ENCODE results near the gene ZNF106. TPM values are rescaled to one million over a fixed set of nuclear protein-coding genes. Genes with fewer than 3 reads are reported as not detected.

Gene ZNF106
- total RNA-seq, 1 experiment from 2014 or later = 25.8 TPM

DNA sequence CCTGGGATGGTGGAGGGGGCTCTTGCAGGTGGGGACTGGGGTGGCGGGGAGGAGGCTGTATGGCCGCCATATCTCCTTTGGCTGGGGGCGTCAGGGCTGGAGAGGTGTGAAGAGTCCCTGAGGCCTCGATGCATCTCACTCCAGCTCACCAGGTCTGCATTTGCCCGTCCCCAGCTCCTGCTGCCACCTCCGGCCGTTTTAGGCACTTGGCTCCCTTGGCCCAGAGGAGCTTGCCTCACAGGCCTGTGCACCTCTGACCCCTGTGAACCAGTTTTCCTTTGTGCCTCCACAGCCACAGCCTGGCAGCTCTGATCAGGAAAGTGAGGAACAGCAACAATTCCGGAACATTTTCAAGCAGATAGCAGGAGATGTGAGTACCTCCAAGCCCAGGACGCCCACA lies 81.9 kb downstream of the ZNF106 start:
- DNase-seq (ENCODE audit: low read depth) = no peak

DNA sequence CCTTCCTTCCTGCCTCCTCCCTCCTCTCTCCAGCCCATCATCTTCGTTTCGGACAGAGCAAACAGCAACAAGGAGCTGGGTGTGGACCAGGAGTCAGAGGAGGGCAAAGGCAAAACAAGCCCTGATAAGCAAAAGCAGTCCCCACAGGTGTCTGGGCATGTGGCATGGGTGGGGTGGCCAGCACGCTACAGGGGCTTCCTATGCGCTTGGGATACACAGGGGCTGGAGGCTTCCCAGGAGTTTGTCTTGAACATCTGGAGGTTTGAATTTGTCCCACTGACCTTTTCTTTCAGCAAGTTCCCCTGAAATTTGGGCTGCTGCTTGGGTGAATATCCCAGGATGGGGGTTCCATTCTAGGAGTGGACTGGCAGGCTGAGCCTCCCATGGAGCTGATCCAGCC lies 82.8 kb downstream of the ZNF106 start:
- DNase-seq (ENCODE audit: low read depth) = no peak

DNA sequence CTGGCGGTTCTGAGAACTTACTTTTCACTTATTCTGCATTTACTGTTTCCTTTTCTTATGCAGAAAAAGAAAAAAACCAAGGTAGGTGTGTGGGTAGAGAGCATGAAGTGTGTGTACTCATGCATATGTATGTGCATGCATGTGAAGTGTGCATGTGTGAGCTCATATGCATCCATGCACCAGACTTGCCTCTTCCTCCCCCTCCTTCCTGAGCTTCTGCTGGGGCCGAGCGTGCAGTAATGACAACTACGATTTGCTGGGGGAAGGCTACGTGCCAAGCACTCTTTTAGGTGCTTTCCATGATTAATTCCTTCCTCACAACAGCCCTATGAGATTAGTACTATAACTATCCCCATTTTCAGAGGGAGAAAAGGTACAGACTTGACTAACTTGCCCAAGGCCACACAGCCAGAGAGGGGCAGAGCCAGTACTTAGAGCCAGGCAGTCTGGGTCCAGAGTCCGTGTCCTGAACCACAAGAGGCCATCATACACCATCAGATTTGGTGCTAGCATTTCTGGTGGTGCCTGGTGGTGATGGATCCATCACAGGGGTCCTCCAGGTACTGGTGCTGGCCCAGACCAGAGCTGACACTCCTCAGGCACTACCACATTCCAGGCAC lies 85.0 kb downstream of the ZNF106 start:
- DNase-seq (ENCODE audit: low read depth) = no peak

DNA sequence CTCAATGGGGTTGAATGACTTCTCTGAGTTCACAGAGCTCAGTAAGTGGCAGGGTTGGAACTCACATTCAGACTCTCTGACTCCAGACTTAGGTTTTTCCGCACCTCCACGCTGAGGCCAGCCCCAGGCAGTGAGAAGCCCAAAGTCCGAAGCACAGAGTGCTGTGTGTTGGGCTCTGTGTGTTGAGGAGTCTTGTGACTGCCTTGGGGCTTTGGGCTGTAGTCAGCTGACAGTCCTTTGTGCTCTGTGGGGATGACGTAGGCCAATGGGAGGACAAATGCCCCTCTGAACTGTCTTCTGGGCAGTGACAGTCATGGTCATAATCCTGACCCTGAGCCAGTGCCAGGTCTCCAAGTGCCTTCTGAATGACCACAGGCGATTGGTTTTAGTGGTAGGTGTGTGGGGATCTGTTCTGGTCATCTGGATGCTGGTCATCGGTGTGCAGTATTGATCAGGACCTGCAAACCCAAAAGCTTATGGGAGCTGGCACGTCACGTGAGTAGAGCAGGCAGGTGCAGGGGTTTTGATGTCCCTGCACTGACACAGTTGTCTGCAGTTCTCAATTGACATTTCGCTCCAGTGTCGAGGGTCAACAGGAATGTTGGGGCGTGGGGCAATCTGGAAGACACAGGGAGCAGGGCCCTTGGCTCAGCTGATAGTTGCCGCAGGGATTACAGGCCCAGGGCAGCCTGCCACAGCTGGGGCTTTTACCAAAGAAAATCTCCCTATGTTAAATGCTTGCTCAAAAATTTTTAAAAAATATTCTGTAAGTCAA lies 86.3 kb downstream of the ZNF106 start:
- DNase-seq (ENCODE audit: low read depth) = no peak

DNA sequence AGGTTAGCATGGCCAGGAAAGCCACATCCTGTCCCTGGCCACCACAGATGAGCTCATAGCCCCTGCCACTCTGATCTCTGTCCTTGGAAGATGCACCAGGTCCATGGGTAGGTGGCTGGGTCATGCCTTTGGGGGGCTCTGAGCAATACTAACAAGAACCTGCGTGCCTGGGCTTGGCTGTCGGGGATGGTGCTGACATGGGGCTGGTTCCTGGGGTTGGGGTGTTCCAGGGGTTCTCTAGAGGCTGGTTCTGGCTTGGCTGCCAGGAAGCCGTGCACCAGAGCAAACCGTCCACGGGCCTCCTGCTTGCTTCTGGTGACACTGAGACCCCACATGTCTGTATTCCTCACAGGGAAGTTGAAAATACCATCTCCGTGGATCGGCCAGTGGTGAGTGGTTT lies 87.6 kb downstream of the ZNF106 start:
- no peak for DNase-seq (ENCODE audit: low read depth)

DNA sequence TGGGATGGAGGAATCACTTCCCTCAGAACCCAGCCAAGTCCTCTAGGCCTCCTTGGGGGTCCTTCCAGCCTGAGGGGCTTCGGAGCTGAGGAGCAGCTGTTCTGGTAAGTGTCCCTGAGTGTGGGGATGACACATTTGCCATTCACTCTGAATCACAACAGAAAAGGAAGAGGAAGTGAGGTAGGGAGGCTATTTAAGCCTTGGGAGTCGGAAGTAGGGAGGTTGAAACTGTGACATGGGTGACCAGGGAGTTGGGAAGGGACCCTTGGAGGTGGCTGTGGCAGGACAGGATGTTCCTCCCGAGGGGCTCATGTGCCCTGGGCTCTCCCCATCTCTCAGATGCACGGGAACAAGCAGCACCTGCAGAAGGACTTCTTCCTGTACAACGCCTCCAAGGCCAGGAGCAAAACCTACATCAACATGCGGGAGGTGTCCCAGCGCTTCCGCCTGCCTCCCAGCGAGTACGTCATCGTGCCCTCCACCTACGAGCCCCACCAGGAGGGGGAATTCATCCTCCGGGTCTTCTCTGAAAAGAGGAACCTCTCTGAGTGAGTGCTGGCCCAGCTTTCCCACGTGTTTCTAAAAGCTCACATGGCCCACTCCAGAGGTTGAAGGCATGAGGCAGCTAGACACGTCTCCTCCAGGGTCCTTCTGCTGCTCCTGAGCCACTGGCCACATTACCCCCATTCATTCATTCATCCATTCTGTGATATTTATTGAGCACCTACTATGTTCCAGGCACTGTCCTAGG lies 88.3 kb downstream of the ZNF106 start:
- DNase-seq (ENCODE audit: low read depth) = peak; percentile 13

DNA sequence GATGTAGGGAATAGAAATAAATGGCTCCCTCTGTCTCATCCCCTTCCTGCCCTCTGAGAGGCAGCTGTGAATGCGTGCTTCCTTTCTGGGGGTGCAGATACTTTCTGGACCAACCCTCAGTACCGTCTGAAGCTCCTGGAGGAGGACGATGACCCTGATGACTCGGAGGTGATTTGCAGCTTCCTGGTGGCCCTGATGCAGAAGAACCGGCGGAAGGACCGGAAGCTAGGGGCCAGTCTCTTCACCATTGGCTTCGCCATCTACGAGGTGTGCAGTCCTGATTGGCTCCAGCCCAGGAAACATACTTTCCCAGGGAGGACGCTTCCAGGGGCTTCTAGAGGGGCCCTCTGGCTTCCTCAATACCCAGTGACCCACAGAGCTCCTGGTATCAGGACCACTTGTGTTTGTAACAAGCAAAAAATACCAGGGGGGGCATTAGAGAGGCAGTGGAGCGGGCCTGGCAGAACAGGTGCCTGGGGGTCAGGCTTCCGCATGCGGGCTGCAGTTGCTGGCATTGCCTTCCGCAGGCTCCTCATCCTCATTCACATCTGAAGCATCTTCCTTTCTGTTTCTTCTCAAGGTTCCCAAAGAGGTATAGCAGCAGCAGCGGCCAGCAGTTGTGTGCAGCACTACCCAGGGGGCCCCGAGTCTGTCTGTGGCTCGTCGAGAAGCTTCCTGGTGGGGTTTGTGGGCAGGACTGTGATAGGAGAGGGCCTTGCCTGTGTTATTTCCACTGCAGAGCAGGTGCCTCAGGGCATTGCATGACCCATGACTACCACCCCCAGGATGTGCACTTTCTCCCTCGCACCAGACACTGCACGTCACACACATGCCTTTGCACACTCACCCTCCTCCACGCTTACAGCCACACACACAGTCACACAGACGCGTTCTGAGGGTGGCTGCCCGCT lies 89.1 kb downstream of the ZNF106 start:
- DNase-seq (ENCODE audit: low read depth) = no peak

DNA sequence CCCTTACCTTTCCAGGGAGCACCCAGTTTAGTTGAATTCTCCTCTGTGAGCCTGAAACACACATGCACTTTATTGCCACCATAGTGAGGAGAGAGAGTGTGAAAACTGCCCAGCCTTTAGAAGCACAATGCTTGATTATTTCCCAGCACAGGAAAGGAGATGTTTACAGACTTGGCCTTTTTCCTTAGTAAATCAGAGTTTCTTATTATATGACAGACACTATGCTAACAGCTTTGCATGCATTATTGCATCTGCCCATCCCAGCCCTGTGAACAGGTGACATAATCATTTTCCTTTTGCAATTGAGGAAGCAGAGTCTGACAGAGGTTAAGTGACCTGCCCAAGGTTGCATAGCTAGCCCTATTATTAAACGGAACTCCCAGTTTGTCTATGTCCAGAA lies 95.1 kb downstream of the ZNF106 start:
- DNase-seq (ENCODE audit: low read depth) = no peak

DNA sequence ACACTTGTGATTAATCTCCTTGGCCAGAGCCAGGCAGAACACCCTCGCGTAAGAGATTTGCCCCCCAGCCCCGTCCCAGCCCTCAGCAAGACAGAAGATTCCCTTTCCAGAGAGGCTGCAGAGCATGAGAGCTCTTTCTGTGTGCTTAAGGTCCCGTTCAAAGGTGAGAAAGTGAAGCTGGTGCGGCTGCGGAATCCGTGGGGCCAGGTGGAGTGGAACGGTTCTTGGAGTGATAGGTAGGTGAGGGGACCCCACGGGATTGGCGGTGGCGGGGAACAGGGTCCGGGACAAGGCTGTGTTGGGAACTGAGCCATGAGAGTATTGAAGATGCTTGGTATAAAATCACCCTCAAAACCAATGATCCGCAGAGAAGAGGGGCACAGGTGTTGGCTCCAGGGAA lies 96.8 kb downstream of the ZNF106 start:
- no peak for DNase-seq (ENCODE audit: low read depth)

DNA sequence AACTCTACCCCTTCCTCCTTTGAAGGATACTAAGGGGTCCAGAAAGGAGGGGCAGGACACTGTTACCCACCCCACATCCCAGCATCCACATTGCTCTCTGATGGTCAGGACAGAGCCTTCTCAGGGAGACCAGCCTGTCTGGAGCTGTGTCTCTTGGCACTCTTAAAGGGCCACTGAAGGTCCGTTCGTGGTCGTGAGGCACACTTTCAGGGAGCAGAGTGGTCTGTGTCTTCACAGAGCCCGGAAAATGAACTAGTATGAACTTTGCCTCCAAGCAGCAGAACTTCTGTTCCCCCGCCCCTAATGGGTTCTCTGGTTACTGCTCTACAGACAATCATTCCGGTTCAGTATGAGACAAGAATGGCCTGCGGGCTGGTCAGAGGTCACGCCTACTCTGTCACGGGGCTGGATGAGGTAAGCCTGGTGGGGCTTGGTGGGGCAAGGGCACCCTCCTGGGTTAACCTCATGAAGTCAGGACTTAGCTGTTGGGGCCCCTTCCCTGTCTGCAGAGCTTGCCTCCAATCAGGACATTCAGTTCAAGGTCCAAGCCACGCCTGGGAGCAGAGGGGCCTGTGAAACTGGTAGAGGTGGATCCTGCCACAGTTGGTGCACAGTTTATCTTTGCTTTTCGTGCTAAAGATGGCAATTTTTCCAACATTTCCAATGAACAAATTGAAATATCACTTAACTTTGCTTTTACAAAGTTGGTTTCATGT lies 98.5 kb downstream of the ZNF106 start:
- no peak for DNase-seq (ENCODE audit: low read depth)

DNA sequence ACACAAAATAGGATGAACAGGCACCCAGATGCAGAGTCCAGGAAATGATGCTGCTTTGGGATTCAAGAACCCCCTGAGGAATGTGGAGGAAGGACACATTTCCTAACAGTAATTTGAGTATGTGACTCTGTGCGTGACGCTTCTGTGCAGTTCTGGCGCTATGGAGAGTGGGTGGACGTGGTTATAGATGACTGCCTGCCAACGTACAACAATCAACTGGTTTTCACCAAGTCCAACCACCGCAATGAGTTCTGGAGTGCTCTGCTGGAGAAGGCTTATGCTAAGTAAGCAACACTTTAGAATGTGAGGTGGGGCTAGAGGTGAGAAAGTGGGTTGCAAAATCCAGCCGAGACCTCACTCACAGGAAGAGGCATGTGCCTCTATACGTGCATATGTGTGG lies 103.3 kb downstream of the ZNF106 start:
- DNase-seq (ENCODE audit: low read depth) = no peak

DNA sequence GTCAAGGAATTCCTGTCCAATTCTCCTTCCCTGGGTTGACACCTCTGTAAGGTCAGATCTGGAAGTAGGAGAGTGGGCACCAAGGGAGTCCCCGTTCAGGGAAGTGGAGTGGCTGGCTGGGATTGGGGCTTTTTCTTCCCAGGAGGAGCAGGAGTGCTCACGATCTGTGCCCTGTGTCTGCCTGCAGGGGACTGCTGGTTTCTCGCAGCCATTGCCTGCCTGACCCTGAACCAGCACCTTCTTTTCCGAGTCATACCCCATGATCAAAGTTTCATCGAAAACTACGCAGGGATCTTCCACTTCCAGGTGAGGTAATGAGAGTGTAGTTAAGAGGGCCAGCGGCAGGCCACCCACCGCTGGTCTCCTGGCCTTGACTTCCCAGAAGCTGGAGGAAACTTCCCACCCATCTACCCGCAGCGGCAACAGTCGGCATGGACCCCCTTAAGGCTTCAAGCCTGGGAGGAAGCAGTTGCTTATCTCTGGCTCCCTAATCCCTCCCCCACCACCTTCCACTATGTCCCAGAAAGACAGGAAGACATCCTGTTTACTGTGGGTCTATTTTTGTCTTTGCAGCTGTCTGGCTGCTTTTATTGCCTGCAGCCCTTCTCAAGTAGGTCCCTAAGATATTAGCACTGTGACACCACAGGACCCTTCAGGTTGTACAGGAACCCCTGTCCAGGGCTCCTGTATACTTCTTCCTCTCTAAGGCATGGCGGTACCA lies 104.8 kb downstream of the ZNF106 start:
- no peak for DNase-seq (ENCODE audit: low read depth)

DNA sequence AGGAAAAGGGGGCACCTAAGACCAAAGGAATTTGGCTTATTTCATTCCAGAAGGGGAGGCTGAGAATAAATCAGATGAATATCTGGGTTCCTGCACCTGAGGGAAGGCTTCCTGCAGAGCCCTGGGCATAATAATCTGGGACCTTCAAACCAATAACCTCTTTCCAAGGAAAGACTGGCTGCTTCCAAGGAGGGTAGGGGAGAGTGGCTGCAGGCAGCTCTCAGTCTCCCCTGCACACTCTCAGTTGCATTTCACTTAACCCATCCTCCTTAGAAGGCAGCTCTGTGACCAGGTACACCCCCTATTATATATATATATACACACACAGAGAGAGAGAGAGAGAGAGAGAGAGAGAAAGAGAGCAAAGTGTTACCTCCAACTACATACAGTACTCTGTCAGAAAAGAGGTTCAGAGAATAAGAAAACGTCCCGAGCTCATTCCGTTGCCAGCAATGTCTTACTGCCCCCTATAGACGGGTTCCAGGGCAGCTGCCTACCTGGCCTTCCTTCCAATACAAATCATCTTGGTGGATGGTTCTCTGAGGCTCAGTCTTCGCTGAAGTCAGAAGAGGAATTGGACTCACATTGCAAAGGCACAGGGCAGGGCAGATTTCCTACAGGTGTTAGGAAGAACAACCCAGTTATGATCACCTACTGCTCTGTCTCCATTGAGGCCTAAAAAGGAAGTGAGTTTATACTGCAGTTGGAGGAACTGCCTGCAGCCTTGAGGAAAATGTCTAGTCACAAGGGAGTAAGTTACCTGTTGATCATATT lies 105.5 kb downstream of the ZNF106 start:
- DNase-seq (ENCODE audit: low read depth) = peak; percentile 48

DNA sequence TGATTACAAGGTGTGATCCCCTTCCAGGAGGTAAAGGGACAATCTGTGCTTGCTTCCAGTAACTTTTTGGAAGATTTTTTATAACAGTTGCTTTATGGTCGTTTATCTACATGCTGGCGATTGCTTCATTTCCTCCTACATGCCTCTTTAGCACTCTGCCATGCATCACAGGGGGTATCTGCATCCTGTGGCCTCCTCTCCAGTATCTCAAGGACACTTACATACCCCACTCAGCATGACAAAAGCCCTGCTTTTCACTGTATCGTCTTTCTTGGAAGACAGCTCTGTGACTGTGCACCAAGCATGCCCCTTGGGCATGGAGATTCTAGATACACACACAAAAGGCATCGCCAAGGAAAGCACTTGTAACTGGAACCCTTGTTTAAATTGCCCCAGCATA lies 106.3 kb downstream of the ZNF106 start:
- DNase-seq (ENCODE audit: low read depth) = no peak

DNA sequence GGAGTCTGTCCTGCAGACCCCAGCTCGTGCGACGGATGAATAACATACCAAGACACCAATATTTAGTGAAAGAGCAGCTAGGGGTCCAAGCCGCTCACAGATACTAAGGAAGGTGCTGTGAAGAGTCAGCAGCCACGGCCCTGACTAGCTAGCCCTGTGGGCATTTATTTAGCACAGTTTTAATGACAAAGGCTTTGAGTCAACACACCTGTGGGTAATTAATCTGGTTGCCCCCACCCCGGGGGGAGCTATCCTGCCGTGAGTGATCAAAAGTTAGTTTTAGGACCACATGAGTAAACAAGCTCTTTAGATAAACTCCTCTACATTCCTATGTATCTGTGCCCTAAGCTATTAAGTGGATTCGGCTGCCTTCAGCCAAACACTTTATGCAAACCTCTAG lies 112.9 kb downstream of the ZNF106 start:
- DNase-seq (ENCODE audit: low read depth) = no peak

DNA sequence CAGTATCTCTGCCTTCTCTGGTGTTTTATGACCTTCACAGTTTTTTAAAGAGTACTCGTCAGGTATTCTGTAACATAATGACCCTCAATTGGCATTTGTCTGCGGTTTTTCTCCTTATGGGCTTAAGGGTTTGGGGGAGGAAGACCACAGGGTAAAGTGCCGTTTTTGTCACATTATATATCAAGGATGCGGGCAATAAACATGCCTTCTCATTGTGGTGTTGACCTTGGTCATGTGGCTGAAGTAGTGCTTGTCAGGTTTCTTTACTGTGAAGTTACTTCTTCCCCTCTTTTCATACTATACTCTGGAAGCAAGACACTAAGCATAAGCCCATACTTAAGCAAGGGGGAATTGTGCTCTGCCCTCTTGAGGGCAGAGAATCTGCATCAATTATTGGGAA lies 115.0 kb downstream of the ZNF106 start:
- DNase-seq (ENCODE audit: low read depth) = no peak

DNA sequence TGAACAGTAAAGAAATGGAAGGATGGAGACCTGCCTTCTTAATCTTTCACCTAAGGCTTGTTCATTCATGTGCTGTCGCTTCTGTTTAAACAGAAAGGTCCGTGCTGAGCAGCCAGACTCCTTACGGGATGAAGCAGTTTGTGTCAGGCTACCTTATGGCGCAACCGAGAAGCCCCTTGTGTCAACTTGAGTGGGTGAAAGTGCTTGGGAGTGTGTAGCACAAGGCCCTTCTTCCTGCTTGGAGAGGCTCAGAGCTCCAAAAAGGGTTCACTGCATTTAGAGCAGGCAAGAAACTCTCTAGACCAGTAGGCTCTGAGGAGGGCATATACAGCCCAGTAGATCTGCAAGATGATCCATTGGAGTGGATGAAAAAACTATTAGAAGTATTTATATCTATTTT lies 115.7 kb downstream of the ZNF106 start:
- DNase-seq (ENCODE audit: low read depth) = no peak

DNA sequence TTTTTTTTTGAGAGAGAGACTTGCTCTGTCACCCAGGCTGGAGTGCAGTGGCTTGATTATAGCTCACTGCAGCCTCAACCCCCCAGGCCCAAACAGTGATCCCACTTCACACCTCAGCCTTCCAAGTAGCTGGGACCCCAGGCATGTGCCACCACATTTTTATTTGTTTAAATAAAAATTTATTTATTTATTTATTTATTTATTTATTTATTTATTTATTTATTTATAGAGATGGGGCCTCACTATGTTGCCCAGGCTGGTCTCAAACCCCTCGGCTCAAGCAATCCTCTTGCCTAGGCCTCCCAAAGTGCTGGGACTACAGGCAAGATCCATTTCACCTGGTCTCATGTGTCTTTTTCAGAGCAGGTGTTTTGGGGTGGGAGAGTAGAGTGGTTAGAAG lies 116.1 kb downstream of the ZNF106 start:
- DNase-seq (ENCODE audit: low read depth) = no peak

DNA sequence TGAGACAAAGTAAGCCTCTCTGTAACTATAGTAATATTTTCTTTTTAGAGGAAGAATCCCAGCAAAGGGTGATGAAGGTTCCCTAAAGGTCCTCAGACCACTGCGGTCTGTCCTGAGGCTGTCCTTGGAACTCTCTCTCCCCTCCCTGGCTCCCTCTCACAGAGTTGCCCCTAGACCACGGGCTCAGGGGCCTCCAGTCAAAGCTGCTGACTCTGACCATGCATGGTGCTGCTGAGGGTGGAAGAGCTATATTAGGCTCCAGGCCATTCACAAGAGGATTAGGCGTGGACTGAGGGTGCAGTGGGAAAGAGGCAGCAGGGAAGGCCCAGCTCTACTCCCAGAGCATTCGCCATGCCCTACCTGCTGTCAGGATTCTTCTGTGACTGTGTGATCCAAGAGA lies 117.0 kb downstream of the ZNF106 start:
- DNase-seq (ENCODE audit: low read depth) = no peak

All from HT1080 (cell line).